Activated T-cell treated with anti-CD3 and anti-CD28 coated beads, Interleukin-2, amount 50 U/mL, for 24 hours (primary cell): ENCODE results near the gene SLX9.
"Not testable (repeated sequence)": the region's sequence is repeated elsewhere in the genome, so short reads cannot be mapped to it uniquely, and the experiment has no call there.

Experiments
- DNase-seq: peaks from one replicate; pipeline ENCODE4 v3.0.0-alpha.2; 2020
- H3K27ac Mint-ChIP-seq: 2 replicates; pipeline ENCODE4 v1.8.0; 2020; ENCODE audit warnings: mild to moderate bottlenecking, mixed read lengths
- H3K27me3 Mint-ChIP-seq: 2 replicates; pipeline ENCODE4 v1.8.0; 2020; ENCODE audit warnings: mixed read lengths
- H3K36me3 Mint-ChIP-seq: 2 replicates; pipeline ENCODE4 v1.8.0; 2020; ENCODE audit warnings: low read depth, mixed read lengths
- H3K4me1 Mint-ChIP-seq: 2 replicates; pipeline ENCODE4 v1.8.0; 2020; ENCODE audit warnings: low read depth, mixed read lengths
- H3K4me3 Mint-ChIP-seq: 2 replicates; pipeline ENCODE4 v1.8.0; 2020; ENCODE audit warnings: mild to moderate bottlenecking, moderate library complexity, mixed read lengths
- H3K9me3 Mint-ChIP-seq: 2 replicates; pipeline ENCODE4 v1.8.0; 2020; ENCODE audit warnings: mixed read lengths

SLX9 gene

DNA sequence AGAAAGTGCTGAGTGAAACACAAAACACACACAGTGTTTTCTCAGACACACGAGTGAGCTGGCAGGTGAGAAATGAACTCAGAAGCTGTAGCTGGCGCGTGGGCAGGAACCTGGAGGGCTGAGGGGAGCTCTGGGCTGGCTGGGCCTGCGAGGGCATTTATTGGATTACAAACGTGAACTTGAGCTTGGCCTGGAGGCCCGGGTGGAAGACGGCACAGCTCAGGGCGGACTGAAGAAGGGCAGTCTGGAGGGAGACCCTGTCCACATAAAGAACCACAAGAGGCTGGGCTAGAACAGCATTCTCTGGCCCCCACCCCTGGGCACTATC lies 82.5 kb downstream of the SLX9 start:
- H3K4me3 Mint-ChIP-seq, result no peak overlapping the region
- no peak for DNase-seq
- H3K36me3 Mint-ChIP-seq, result no peaks in the 10 kb centered on the region
- H3K27me3 Mint-ChIP-seq, result peaks cover 22% of the 10 kb centered on the region
- peaks cover 9% of the 10 kb centered on the region for H3K9me3 Mint-ChIP-seq
- H3K4me1 Mint-ChIP-seq, result peaks cover 10% of the 10 kb centered on the region
- no peak overlapping the region for H3K27ac Mint-ChIP-seq

DNA sequence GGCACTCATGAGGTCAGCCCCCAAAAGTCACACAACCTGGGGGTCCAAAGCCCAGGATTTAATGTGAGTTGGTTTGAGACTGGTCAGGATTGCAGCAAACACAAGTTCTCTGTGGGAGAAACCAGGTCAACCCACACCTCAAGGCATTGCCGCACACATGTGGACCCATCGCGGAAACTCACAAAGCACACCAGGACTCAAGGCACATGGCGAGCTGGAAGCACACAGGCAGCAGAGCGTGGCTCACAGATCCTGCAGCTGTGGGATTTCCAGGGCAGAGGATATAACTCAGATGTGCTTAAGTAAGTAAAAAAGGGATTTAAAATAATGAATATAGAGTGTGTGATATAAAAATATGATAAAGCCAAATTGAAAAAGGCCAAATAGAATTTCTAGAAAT lies 82.9 kb downstream of the SLX9 start:
- Mint-ChIP-seq H3K9me3 (peaks cover 9% of the 10 kb centered on the region), H3K27me3 (peaks cover 18% of the 10 kb centered on the region), H3K36me3 (no peaks in the 10 kb centered on the region), H3K4me1 (peaks cover 6% of the 10 kb centered on the region), H3K27ac (no peak overlapping the region), H3K4me3 (no peak overlapping the region)
- DNase-seq, result no peak

DNA sequence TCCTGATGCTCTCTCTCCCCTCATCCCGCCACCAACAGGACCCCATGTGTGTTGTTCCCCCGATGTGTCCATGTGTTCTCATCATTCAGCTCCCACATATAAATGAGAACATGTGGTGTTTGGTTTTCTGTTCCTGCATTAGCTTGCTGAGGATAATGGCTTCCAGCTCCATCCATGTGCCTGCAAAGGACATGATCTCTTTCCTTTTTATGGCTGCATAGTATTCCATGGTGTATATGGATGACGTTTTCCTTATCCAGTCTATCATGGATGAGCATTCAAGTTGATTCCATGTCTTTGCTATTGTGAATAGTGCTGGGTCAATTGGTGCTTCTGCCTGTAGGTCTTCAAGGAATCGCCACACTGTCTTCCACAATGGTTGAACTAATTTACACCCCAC lies 84.7 kb downstream of the SLX9 start:
- H3K4me3 Mint-ChIP-seq, H3K9me3 Mint-ChIP-seq: not testable (repeated sequence)
- H3K27me3 Mint-ChIP-seq, result peaks cover 11% of the 10 kb centered on the region

DNA sequence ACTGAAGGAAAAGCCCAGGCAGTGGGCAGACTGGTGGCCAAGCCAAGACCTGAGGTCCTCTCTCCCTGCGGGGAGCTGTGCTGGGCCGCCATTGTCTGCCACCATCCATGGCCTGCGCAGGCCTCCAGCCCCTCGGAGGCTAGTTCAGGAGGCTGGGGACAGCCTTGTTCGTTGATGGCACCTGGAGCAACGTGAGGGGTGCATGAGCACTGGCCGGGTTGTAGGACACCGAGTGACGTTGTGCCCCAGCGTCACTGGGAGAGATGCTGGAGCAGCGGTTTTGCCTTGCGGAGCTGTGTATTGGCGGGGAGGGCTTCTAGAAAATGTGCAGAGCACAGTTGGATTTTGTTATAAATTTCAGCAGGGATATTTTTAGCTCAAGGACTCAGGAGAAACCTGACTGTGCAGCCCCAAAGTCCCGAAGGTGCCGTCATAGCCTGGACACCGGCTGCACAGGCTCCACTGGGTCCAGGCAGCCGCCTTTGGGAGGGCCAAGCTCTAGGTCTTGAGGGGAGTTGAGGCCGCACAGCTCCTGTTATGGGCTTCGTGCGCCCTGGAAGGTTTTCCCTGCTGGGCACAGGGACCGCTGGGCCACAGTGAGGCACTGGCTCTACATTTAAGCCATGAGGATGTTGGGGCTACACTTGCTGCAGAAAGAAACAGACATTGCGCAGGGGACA lies 86.4 kb downstream of the SLX9 start:
- H3K36me3 Mint-ChIP-seq, result no peaks in the 10 kb centered on the region
- H3K4me1 Mint-ChIP-seq, result no peaks in the 10 kb centered on the region

More for the DNA sequence above, 84.7 kb downstream of the SLX9 start:
- not testable (repeated sequence) for H3K4me1 Mint-ChIP-seq, DNase-seq, H3K27ac Mint-ChIP-seq, H3K36me3 Mint-ChIP-seq

More for the DNA sequence above, 86.4 kb downstream of the SLX9 start:
- H3K4me3 Mint-ChIP-seq, result no peak overlapping the region
- H3K9me3 Mint-ChIP-seq, result peaks cover 9% of the 10 kb centered on the region
- no peak overlapping the region for H3K27ac Mint-ChIP-seq
- no peak for DNase-seq
- H3K27me3 Mint-ChIP-seq, result peaks cover 5% of the 10 kb centered on the region
